ENCODE data around the gene TOMM20.
"Not testable (repeated sequence)": the region's sequence is repeated elsewhere in the genome, so short reads cannot be mapped to it uniquely, and the experiment has no call there.

TOMM20 gene

GRCh38 chr1:235100194-235100772 is 28.4 kb downstream of the TOMM20 start:
- no peak overlapping the region for H3K4me3 ChIP-seq (ENCODE audit: low read depth in 1 of 2, low read length in 1 of 2)
- no peaks in the 10 kb centered on the region for H3K36me3 ChIP-seq
- peaks cover 13% of the 10 kb centered on the region for H3K27me3 ChIP-seq
- no peak for TF ChIP-seq CTCF (IDR thresholded peaks at IDR 0.05)
- peaks cover 6 to 8% of the 10 kb centered on the region in 2 experiments for H3K4me1 ChIP-seq (ENCODE audit: control insufficient read depth in 1 of 2, insufficient read depth in 1 of 2, low read depth in 1 of 2, low read length in 1 of 2)
- no peaks in the 10 kb centered on the region for H3K9me3 ChIP-seq
- no peak overlapping the region for H3K27ac ChIP-seq

GRCh38 chr1:235098991-235099390 is 29.6 kb downstream of the TOMM20 start:
- Histone ChIP-seq H3K9me3 (no peaks in the 10 kb centered on the region), H3K4me3 (ENCODE audit: low read depth in 1 of 2, low read length in 1 of 2) (no peak overlapping the region), H3K27me3 (peaks cover 13% of the 10 kb centered on the region), H3K27ac (no peak overlapping the region), H3K36me3 (no peaks in the 10 kb centered on the region), H3K4me1 (ENCODE audit: control insufficient read depth in 1 of 2, insufficient read depth in 1 of 2, low read depth in 1 of 2, low read length in 1 of 2) (peaks cover 0 to 1% of the 10 kb centered on the region in 2 experiments)
- TF ChIP-seq CTCF (IDR thresholded peaks at IDR 0.05), result no peak

- no peaks in the 10 kb centered on the region for H3K9me3 ChIP-seq
- peaks cover 13% of the 10 kb centered on the region for H3K27me3 ChIP-seq
- peaks cover 2 to 3% of the 10 kb centered on the region in 2 experiments for H3K4me1 ChIP-seq (ENCODE audit: control insufficient read depth in 1 of 2, insufficient read depth in 1 of 2, low read depth in 1 of 2, low read length in 1 of 2)
- H3K4me3 ChIP-seq (ENCODE audit: low read depth in 1 of 2, low read length in 1 of 2), result no peak overlapping the region
- no peak for TF ChIP-seq CTCF (IDR thresholded peaks at IDR 0.05)
- H3K27ac ChIP-seq, result no peak overlapping the region
- H3K36me3 ChIP-seq, result no peaks in the 10 kb centered on the region
Observed at GRCh38 chr1:235098547-235098946, 30.1 kb downstream of the TOMM20 start.

GRCh38 chr1:235097501-235097900 is 31.1 kb downstream of the TOMM20 start:
- not testable (repeated sequence) for H3K36me3 ChIP-seq; H3K9me3 ChIP-seq; H3K27ac ChIP-seq; H3K27me3 ChIP-seq; H3K4me1 ChIP-seq (ENCODE audit: control insufficient read depth in 1 of 2, insufficient read depth in 1 of 2, low read depth in 1 of 2, low read length in 1 of 2); H3K4me3 ChIP-seq (ENCODE audit: low read depth in 1 of 2, low read length in 1 of 2)

- TF ChIP-seq CTCF (IDR thresholded peaks at IDR 0.05), result no peak
Observed at GRCh38 chr1:235095938-235096562, 32.6 kb downstream of the TOMM20 start.

More at GRCh38 chr1:235095938-235096562, 32.6 kb downstream of the TOMM20 start:
- no peak overlapping the region for H3K27ac ChIP-seq
- no peaks in the 10 kb centered on the region for H3K9me3 ChIP-seq
- no peaks in the 10 kb centered on the region for H3K27me3 ChIP-seq
- H3K4me3 ChIP-seq (ENCODE audit: low read depth in 1 of 2, low read length in 1 of 2), result no peak overlapping the region
- no peaks in the 10 kb centered on the region for H3K36me3 ChIP-seq
- peaks cover 4 to 9% of the 10 kb centered on the region in 2 experiments for H3K4me1 ChIP-seq (ENCODE audit: control insufficient read depth in 1 of 2, insufficient read depth in 1 of 2, low read depth in 1 of 2, low read length in 1 of 2)
